Fibroblast of lung (primary cell): ENCODE data around the gene NOP9. TPM values are rescaled to one million over a fixed set of nuclear protein-coding genes. Genes with fewer than 3 reads are reported as not detected.

ENCODE experiments used
- DNase-seq, 2 donors: peaks; one replicate each; pipeline versions ENCODE4 v3.0.0 to v3.0.0-alpha.2; 2010; ENCODE audit warnings: low read depth in 2 of 2
- H2AFZ ChIP-seq: 2 replicates; pipeline ENCODE4 v1.5.1; 2012; ENCODE audit warnings: low read length, control low read depth, inconsistent platforms
- H3K27ac ChIP-seq: 2 replicates; pipeline ENCODE4 v1.5.1; 2011; ENCODE audit warnings: low read length, control low read depth; ENCODE audit not compliant: insufficient read depth
- H3K27me3 ChIP-seq: 2 replicates; pipeline ENCODE4 v1.5.1; 2011; ENCODE audit warnings: mild to moderate bottlenecking, low read length; ENCODE audit not compliant: control insufficient read depth, insufficient read depth
- H3K36me3 ChIP-seq: 2 replicates; pipeline ENCODE4 v1.5.1; 2011; ENCODE audit warnings: low read length; ENCODE audit not compliant: control insufficient read depth, insufficient read depth
- H3K4me1 ChIP-seq: 2 replicates; pipeline ENCODE4 v1.5.1; 2011; ENCODE audit warnings: low read length; ENCODE audit not compliant: control insufficient read depth, insufficient read depth; ENCODE audit errors: extremely low read depth
- H3K4me2 ChIP-seq: 2 replicates; pipeline ENCODE4 v1.5.1; 2011; ENCODE audit warnings: low read length, control low read depth; ENCODE audit not compliant: insufficient read depth; ENCODE audit errors: extremely low read depth
- H3K4me3 ChIP-seq, 4 experiments: fragments of 200-600 bp in 1 of 4; sonication (generic) in 1 of 4; replicated peaks in 1 of 4; 2 replicates each; pipeline ENCODE4 v1.5.1; 2011 to 2016; ENCODE audit warnings: low read length in 4 of 4, low read depth in 3 of 4, mild to moderate bottlenecking in 3 of 4, control low read depth in 2 of 4, inconsistent platforms in 1 of 4, mixed read lengths in 1 of 4; ENCODE audit not compliant: insufficient read depth in 1 of 4; ENCODE audit errors: control extremely low read depth in 1 of 4
- H3K79me2 ChIP-seq: 2 replicates; pipeline ENCODE4 v1.5.1; 2012; ENCODE audit warnings: mild to moderate bottlenecking, low read length, inconsistent platforms; ENCODE audit not compliant: control insufficient read depth, insufficient read depth
- H3K9ac ChIP-seq: 2 replicates; pipeline ENCODE4 v1.5.1; 2011; ENCODE audit warnings: mild to moderate bottlenecking, low read length, control low read depth; ENCODE audit not compliant: insufficient read depth
- H3K9me3 ChIP-seq: 2 replicates; pipeline ENCODE4 v1.5.1; 2012; ENCODE audit warnings: low read depth, low read length; ENCODE audit not compliant: control insufficient read depth, insufficient read depth
- H4K20me1 ChIP-seq: 2 replicates; pipeline ENCODE4 v1.5.1; 2011; ENCODE audit warnings: low read length; ENCODE audit not compliant: control insufficient read depth, insufficient read depth; ENCODE audit errors: extremely low read depth
- CTCF ChIP-seq, 2 donors: IDR thresholded peaks in 1 of 2; conservative IDR thresholded peaks in 1 of 2; 1 replicate in 1 of 2; 2 replicates in 1 of 2; pipeline ENCODE4 v1.5.1; 2011 to 2012; ENCODE audit warnings: low read length in 2 of 2, control low read depth in 1 of 2, inconsistent platforms in 1 of 2, low read depth in 1 of 2, mild to moderate bottlenecking in 1 of 2
- EZH2 ChIP-seq: IDR thresholded peaks from 2 replicates; pipeline ENCODE4 v1.5.1; 2012; ENCODE audit warnings: low read length, control low read depth, mild to moderate bottlenecking; ENCODE audit errors: missing control alignments
- polyA plus RNA-seq, 2 donors: library from polyadenylated mRNA; depleted of rRNA in 1 of 2; stranded (reverse) in 1 of 2; unstranded in 1 of 2; fragments of >200 nt; gene quantifications; 2 replicates each; pipeline ENCODE4 v1.2.1, GENCODE V29; 2011 to 2012; ENCODE audit warnings: missing spikeins in 1 of 2
- total RNA-seq: library from RNA; depleted of rRNA; stranded (reverse); fragments of >200 nt; gene quantifications from 2 replicates; pipeline ENCODE4 v1.2.1, GENCODE V29; 2014

The NOP9 gene
- total and polyA plus RNA-seq, 2 donors (not counting 1 experiment from before 2014, with no cell fraction given): 8.0 to 16.2 TPM

- Histone ChIP-seq H3K27me3 (peaks cover 7% of the 10 kb centered on the region), H2AFZ (no peak overlapping the region), H3K4me3 (no peak overlapping the region), H3K79me2 (no peaks in the 10 kb centered on the region), H3K9me3 (no peaks in the 10 kb centered on the region), H3K27ac (no peak overlapping the region), H3K4me1 (no peaks in the 10 kb centered on the region), H4K20me1 (no peaks in the 10 kb centered on the region), H3K4me2 (no peak overlapping the region), H3K36me3 (no peaks in the 10 kb centered on the region), H3K9ac (no peak overlapping the region)
- no peak for TF ChIP-seq EZH2
- no peak for TF ChIP-seq CTCF (conservative IDR thresholded peaks at IDR 0.05 in 1 of 2, IDR thresholded peaks at IDR 0.05 in 1 of 2; ENCODE audit: low read depth in 1 of 2, low read length in 2 of 2)
- no peak for DNase-seq
Measured at GRCh38 chr14:24329073-24329663, 29.5 kb downstream of the NOP9 start.

DNA sequence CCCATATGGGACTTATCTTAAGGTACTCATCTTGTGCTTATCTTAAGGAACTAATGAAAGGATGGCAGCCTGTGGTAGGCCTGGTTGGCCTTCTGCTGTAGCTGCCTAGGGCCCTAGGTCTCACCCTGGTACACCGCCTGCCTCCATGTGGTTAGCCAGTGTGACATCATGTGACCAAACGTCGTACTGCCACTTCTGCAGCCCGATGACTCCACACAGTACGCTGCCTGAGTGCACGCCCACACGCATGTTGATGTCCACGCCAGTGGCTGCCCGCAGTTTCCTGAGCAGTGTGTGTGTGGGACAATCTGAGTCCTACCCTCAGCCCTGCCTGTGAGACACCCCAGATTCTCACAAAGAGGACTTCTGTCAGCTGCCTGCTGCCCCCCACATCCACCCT, 30.1 kb downstream of the NOP9 start:
- no peaks in the 10 kb centered on the region for H3K79me2 ChIP-seq
- no peak overlapping the region for H3K9ac ChIP-seq
- no peak overlapping the region for H3K4me3 ChIP-seq
- no peak for DNase-seq
- no peak overlapping the region for H3K4me2 ChIP-seq
- peaks cover 11% of the 10 kb centered on the region for H3K27me3 ChIP-seq
- H3K36me3 ChIP-seq: no peaks in the 10 kb centered on the region
- H3K27ac ChIP-seq: no peak overlapping the region
- H4K20me1 ChIP-seq: no peaks in the 10 kb centered on the region
- no peaks in the 10 kb centered on the region for H3K4me1 ChIP-seq
- H2AFZ ChIP-seq: no peak overlapping the region
- no peaks in the 10 kb centered on the region for H3K9me3 ChIP-seq
- no peak for TF ChIP-seq CTCF (conservative IDR thresholded peaks at IDR 0.05 in 1 of 2, IDR thresholded peaks at IDR 0.05 in 1 of 2; ENCODE audit: low read depth in 1 of 2, low read length in 2 of 2)
- no peak for TF ChIP-seq EZH2

GRCh38 chr14:24330973-24331674, 31.5 kb downstream of the NOP9 start:
- H4K20me1 ChIP-seq: no peaks in the 10 kb centered on the region
- no peak overlapping the region for H3K27ac ChIP-seq
- H3K4me2 ChIP-seq: no peak overlapping the region
- no peak overlapping the region for H3K4me3 ChIP-seq
- TF ChIP-seq EZH2 (no peak), CTCF (conservative IDR thresholded peaks at IDR 0.05 in 1 of 2, IDR thresholded peaks at IDR 0.05 in 1 of 2; ENCODE audit: low read depth in 1 of 2, low read length in 2 of 2) (no peak)
- no peak overlapping the region for H3K9ac ChIP-seq
- H3K4me1 ChIP-seq: peaks cover 2% of the 10 kb centered on the region
- no peaks in the 10 kb centered on the region for H3K79me2 ChIP-seq
- H3K27me3 ChIP-seq: peaks cover 21% of the 10 kb centered on the region
- no peaks in the 10 kb centered on the region for H3K9me3 ChIP-seq
- H3K36me3 ChIP-seq: no peaks in the 10 kb centered on the region
- H2AFZ ChIP-seq: no peak overlapping the region
- DNase-seq: no peak
